ENCODE results near the gene PDE4DIP.
"Not testable (repeated sequence)": the region's sequence is repeated elsewhere in the genome, so short reads cannot be mapped to it uniquely, and the experiment has no call there.

The PDE4DIP gene

GRCh38 chr1:148952253-148952937, 108.2 kb downstream of the PDE4DIP start:
- DNase-seq (ENCODE audit: low read depth) = not testable (repeated sequence)
- peak overlapping the region; percentile 51 for H3K4me3 ChIP-seq (ENCODE audit: control insufficient read depth, low read depth, low read length)

- not testable (repeated sequence) for DNase-seq (ENCODE audit: low read depth)
- H3K4me3 ChIP-seq (ENCODE audit: control insufficient read depth, low read depth, low read length) = peak overlapping the region; percentile 47
These were observed 108.8 kb downstream of the PDE4DIP start for GRCh38 chr1:148952938-148953616.

GRCh38 chr1:148953730-148954129, 109.5 kb downstream of the PDE4DIP start:
- H3K4me3 ChIP-seq (ENCODE audit: control insufficient read depth, low read depth, low read length) = peak overlapping the region; percentile 36
- not testable (repeated sequence) for DNase-seq (ENCODE audit: low read depth)

GRCh38 chr1:148958343-148958742, 114.1 kb downstream of the PDE4DIP start:
- DNase-seq (ENCODE audit: low read depth); H3K4me3 ChIP-seq (ENCODE audit: control insufficient read depth, low read depth, low read length): not testable (repeated sequence)

GRCh38 chr1:148960212-148961000, 116.2 kb downstream of the PDE4DIP start:
- DNase-seq (ENCODE audit: low read depth); H3K4me3 ChIP-seq (ENCODE audit: control insufficient read depth, low read depth, low read length): not testable (repeated sequence)

- not testable (repeated sequence) for DNase-seq (ENCODE audit: low read depth); H3K4me3 ChIP-seq (ENCODE audit: control insufficient read depth, low read depth, low read length)
These were observed 118.1 kb downstream of the PDE4DIP start for GRCh38 chr1:148962127-148962857.

GRCh38 chr1:148966084-148966483, 121.9 kb downstream of the PDE4DIP start:
- not testable (repeated sequence) for DNase-seq (ENCODE audit: low read depth); H3K4me3 ChIP-seq (ENCODE audit: control insufficient read depth, low read depth, low read length)

- not testable (repeated sequence) for DNase-seq (ENCODE audit: low read depth); H3K4me3 ChIP-seq (ENCODE audit: control insufficient read depth, low read depth, low read length)
These were observed 123.4 kb downstream of the PDE4DIP start for GRCh38 chr1:148967580-148967979.

- DNase-seq (ENCODE audit: low read depth) = not testable (repeated sequence)
These were observed 124.5 kb downstream of the PDE4DIP start for GRCh38 chr1:148968682-148969081.

GRCh38 chr1:148969126-148969525, 124.9 kb downstream of the PDE4DIP start:
- DNase-seq (ENCODE audit: low read depth) = not testable (repeated sequence)

More at GRCh38 chr1:148968682-148969081, 124.5 kb downstream of the PDE4DIP start:
- H3K4me3 ChIP-seq (ENCODE audit: control insufficient read depth, low read depth, low read length) = not testable (repeated sequence)

GRCh38 chr1:148975453-148975852, 131.2 kb downstream of the PDE4DIP start:
- peak; percentile 37 for DNase-seq (ENCODE audit: low read depth)
- H3K4me3 ChIP-seq (ENCODE audit: control insufficient read depth, low read depth, low read length) = not testable (repeated sequence)

More at GRCh38 chr1:148969126-148969525, 124.9 kb downstream of the PDE4DIP start:
- not testable (repeated sequence) for H3K4me3 ChIP-seq (ENCODE audit: control insufficient read depth, low read depth, low read length)

- not testable (repeated sequence) for DNase-seq (ENCODE audit: low read depth); H3K4me3 ChIP-seq (ENCODE audit: control insufficient read depth, low read depth, low read length)
These were observed 131.8 kb downstream of the PDE4DIP start for GRCh38 chr1:148975866-148976537.

GRCh38 chr1:148977785-148978184, 133.6 kb downstream of the PDE4DIP start:
- not testable (repeated sequence) for DNase-seq (ENCODE audit: low read depth)

GRCh38 chr1:148989378-148989777, 145.2 kb downstream of the PDE4DIP start:
- H3K4me3 ChIP-seq (ENCODE audit: control insufficient read depth, low read depth, low read length); DNase-seq (ENCODE audit: low read depth): not testable (repeated sequence)

More at GRCh38 chr1:148977785-148978184, 133.6 kb downstream of the PDE4DIP start:
- not testable (repeated sequence) for H3K4me3 ChIP-seq (ENCODE audit: control insufficient read depth, low read depth, low read length)

- not testable (repeated sequence) for DNase-seq (ENCODE audit: low read depth); H3K4me3 ChIP-seq (ENCODE audit: control insufficient read depth, low read depth, low read length)
These were observed 146.1 kb downstream of the PDE4DIP start for GRCh38 chr1:148990233-148990788.

- not testable (repeated sequence) for H3K4me3 ChIP-seq (ENCODE audit: control insufficient read depth, low read depth, low read length); DNase-seq (ENCODE audit: low read depth)
These were observed 147.6 kb downstream of the PDE4DIP start for GRCh38 chr1:148991818-148992217.

GRCh38 chr1:148992364-148992763, 148.1 kb downstream of the PDE4DIP start:
- DNase-seq (ENCODE audit: low read depth); H3K4me3 ChIP-seq (ENCODE audit: control insufficient read depth, low read depth, low read length): not testable (repeated sequence)
